Breast epithelium (tissue), 4 donors: ENCODE measurements around the gene SMAD6. TPM values are rescaled to one million over a fixed set of nuclear protein-coding genes. Genes with fewer than 3 reads are reported as not detected.
"Not testable (repeated sequence)": the region's sequence is repeated elsewhere in the genome, so short reads cannot be mapped to it uniquely, and the experiment has no call there.

Experiments used
- DNase-seq, 2 donors: peaks; one replicate each; pipeline ENCODE4 v3.0.0-alpha.2; 2019; ENCODE audit warnings: low spot score in 2 of 2
- H3K27ac ChIP-seq, 2 donors: fragments of 200-600 bp; sonication (generic) in 1 of 2; one replicate each; pipeline ENCODE4 v1.5.1; 2016 to 2019; ENCODE audit warnings: mild to moderate bottlenecking in 1 of 2
- H3K27me3 ChIP-seq, 2 donors: fragments of 200-600 bp; sonication (generic) in 1 of 2; one replicate each; pipeline versions ENCODE4 v1.5.1 to v1.6.0; 2017 to 2019; ENCODE audit warnings: control low read depth in 1 of 2, mild to moderate bottlenecking in 1 of 2
- H3K36me3 ChIP-seq: fragments of 200-600 bp; one replicate; pipeline ENCODE4 v1.5.1; 2019
- H3K4me1 ChIP-seq, 2 donors: fragments of 200-600 bp; sonication (generic); one replicate each; pipeline ENCODE4 v1.5.1; 2016 to 2019; ENCODE audit warnings: control low read depth in 1 of 2
- H3K4me3 ChIP-seq, 3 donors: fragments of 200-600 bp; sonication (generic); 1 replicate in 2 of 3; 2 replicates in 1 of 3; pipeline ENCODE4 v1.5.1; 2016 to 2019; ENCODE audit warnings: mild to moderate bottlenecking in 3 of 3, moderate library complexity in 2 of 3
- H3K9me3 ChIP-seq, 2 donors: fragments of 200-600 bp; sonication (generic) in 1 of 2; one replicate each; pipeline ENCODE4 v1.5.1; 2016 to 2019; ENCODE audit warnings: control low read depth in 1 of 2
- CTCF ChIP-seq, 3 donors: fragments of 450-650 bp; IDR thresholded peaks; one replicate each; pipeline ENCODE4 v1.5.1; 2016 to 2017; ENCODE audit warnings: antibody characterized with exemption in 3 of 3, mild to moderate bottlenecking in 3 of 3, moderate library complexity in 3 of 3
- POLR2A ChIP-seq: fragments of 450-650 bp; IDR thresholded peaks from one replicate; pipeline ENCODE4 v1.6.1; 2016; ENCODE audit warnings: antibody characterized with exemption, mild to moderate bottlenecking, moderate library complexity
- POLR2AphosphoS5 ChIP-seq, 3 donors: sonication (generic); formaldehyde crosslinking; IDR thresholded peaks; one replicate each; pipeline ENCODE4 v1.6.1; 2017; ENCODE audit warnings: antibody characterized with exemption in 3 of 3
- intact Hi-C: fragments of 100-400 bp; cut with DNase I; formaldehyde crosslinking; loops from one replicate; pipeline ENCODE4 v1.15.1; 2023; ENCODE audit warnings: low total_unique reads
- total RNA-seq, 3 donors: library from RNA; depleted of rRNA; stranded (reverse); fragments of >200 nt; gene quantifications; one replicate each; pipeline ENCODE4 v1.1.0, GENCODE V29; 2016

SMAD6 gene
- total RNA-seq, 3 donors from 2014 or later = 7.6 to 22.6 (median 13.4) TPM

- no peak for DNase-seq
- H3K4me1 ChIP-seq = peaks cover 8 to 32% of the 10 kb centered on the region in 2 donors
- no peaks in the 10 kb centered on the region for H3K36me3 ChIP-seq
- intact Hi-C loops = loop anchor here (5.0 kb wide), 1 partner anchor 350 kb away; no protein-coding TSS in a partner anchor
- H3K27me3 ChIP-seq = no peaks in the 10 kb centered on the region
- H3K4me3 ChIP-seq = no peak overlapping the region
- TF ChIP-seq CTCF (IDR thresholded peaks at IDR 0.05) = no peak
- no peak for TF ChIP-seq POLR2AphosphoS5 (IDR thresholded peaks at IDR 0.05)
- TF ChIP-seq POLR2A = no peak
- H3K9me3 ChIP-seq = no peaks in the 10 kb centered on the region
- H3K27ac ChIP-seq = peak overlapping the region; percentile 58 to 75
Measured at GRCh38 chr15:66757030-66757429, 55.0 kb downstream of the SMAD6 start.

GRCh38 chr15:66757521-66757920, 55.5 kb downstream of the SMAD6 start:
- no peaks in the 10 kb centered on the region for H3K27me3 ChIP-seq
- intact Hi-C loops = loop anchor here (5.0 kb wide), 1 partner anchor 350 kb away; no protein-coding TSS in a partner anchor
- TF ChIP-seq POLR2A = no peak
- no peak for TF ChIP-seq POLR2AphosphoS5 (IDR thresholded peaks at IDR 0.05)
- no peak for TF ChIP-seq CTCF (IDR thresholded peaks at IDR 0.05)
- no peak overlapping the region for H3K4me3 ChIP-seq
- H3K27ac ChIP-seq = peak overlapping the region; percentile 58 to 75
- no peak for DNase-seq
- H3K36me3 ChIP-seq = no peaks in the 10 kb centered on the region
- H3K9me3 ChIP-seq = no peaks in the 10 kb centered on the region
- H3K4me1 ChIP-seq = peaks cover 8 to 33% of the 10 kb centered on the region in 2 donors

- H3K9me3 ChIP-seq, H3K27me3 ChIP-seq, H3K36me3 ChIP-seq, DNase-seq, H3K27ac ChIP-seq, H3K4me3 ChIP-seq: not testable (repeated sequence)
- intact Hi-C loops = loop anchor here (5.0 kb wide), 1 partner anchor 349 kb away; no protein-coding TSS in a partner anchor
- H3K4me1 ChIP-seq = peaks cover 14 to 40% of the 10 kb centered on the region in 2 donors
Measured at GRCh38 chr15:66758217-66758616, 56.2 kb downstream of the SMAD6 start.

- no peak for TF ChIP-seq CTCF (IDR thresholded peaks at IDR 0.05)
- TF ChIP-seq POLR2AphosphoS5 (IDR thresholded peaks at IDR 0.05) = no peak
- no peak for TF ChIP-seq POLR2A
- Histone ChIP-seq H3K4me1 (peaks cover 20 to 44% of the 10 kb centered on the region in 2 donors), H3K4me3 (no peak overlapping the region), H3K36me3 (no peaks in the 10 kb centered on the region), H3K9me3 (no peaks in the 10 kb centered on the region), H3K27ac (no peak overlapping the region), H3K27me3 (no peaks in the 10 kb centered on the region)
- DNase-seq = no peak
- intact Hi-C loops = loop anchor here (5.0 kb wide), 1 partner anchor 348 kb away; no protein-coding TSS in a partner anchor
Measured at GRCh38 chr15:66758844-66759243, 56.8 kb downstream of the SMAD6 start.

GRCh38 chr15:66760097-66760967, 58.3 kb downstream of the SMAD6 start:
- peak overlapping the region; percentile 73 to 88 for H3K27ac ChIP-seq
- intact Hi-C loops = loop anchor here (10.0 kb wide), 1 partner anchor 56 kb away; the partner anchor contains the start of gene SMAD6
- no peaks in the 10 kb centered on the region for H3K9me3 ChIP-seq
- H3K4me3 ChIP-seq = no peak overlapping the region
- no peaks in the 10 kb centered on the region for H3K36me3 ChIP-seq
- DNase-seq = no peak
- TF ChIP-seq POLR2A (no peak), POLR2AphosphoS5 (IDR thresholded peaks at IDR 0.05) (no peak), CTCF (IDR thresholded peaks at IDR 0.05) (no peak)
- H3K27me3 ChIP-seq = no peaks in the 10 kb centered on the region
- peaks cover 21 to 46% of the 10 kb centered on the region in 2 donors for H3K4me1 ChIP-seq
